Measurements from ENCODE around the gene LMOD1.
A peak's percentile ranks its signal among the peaks of the same experiment; 100 is the strongest.
"Not testable (repeated sequence)": the region's sequence is repeated elsewhere in the genome, so short reads cannot be mapped to it uniquely, and the experiment has no call there.

Gene LMOD1

GRCh38 chr1:201914456-201915235 lies 31.7 kb downstream of the LMOD1 start:
- no peak for DNase-seq (ENCODE audit: low spot score)

GRCh38 chr1:201912832-201913231 lies 33.5 kb downstream of the LMOD1 start:
- no peak for DNase-seq (ENCODE audit: low spot score)

GRCh38 chr1:201911826-201912571 lies 34.3 kb downstream of the LMOD1 start:
- DNase-seq (ENCODE audit: low spot score): no peak

- no peak for DNase-seq (ENCODE audit: low spot score)
Measured at GRCh38 chr1:201907621-201908020, 38.7 kb downstream of the LMOD1 start.

GRCh38 chr1:201906336-201906735 lies 40.0 kb downstream of the LMOD1 start:
- no peak for DNase-seq (ENCODE audit: low spot score)

GRCh38 chr1:201905234-201905890 lies 41.0 kb downstream of the LMOD1 start:
- DNase-seq (ENCODE audit: low spot score): no peak

- peak; percentile 26 for DNase-seq (ENCODE audit: low spot score)
Measured at GRCh38 chr1:201904579-201904978, 41.8 kb downstream of the LMOD1 start.

GRCh38 chr1:201903135-201903534 lies 43.2 kb downstream of the LMOD1 start:
- no peak for DNase-seq (ENCODE audit: low spot score)

- DNase-seq (ENCODE audit: low spot score): no peak
Measured at GRCh38 chr1:201902198-201902597, 44.1 kb downstream of the LMOD1 start.

GRCh38 chr1:201901036-201901435 lies 45.3 kb downstream of the LMOD1 start:
- not testable (repeated sequence) for DNase-seq (ENCODE audit: low spot score)

- no peak for DNase-seq (ENCODE audit: low spot score)
Measured at GRCh38 chr1:201900476-201900875, 45.9 kb downstream of the LMOD1 start.

GRCh38 chr1:201899683-201900429 lies 46.5 kb downstream of the LMOD1 start:
- DNase-seq (ENCODE audit: low spot score): no peak

GRCh38 chr1:201898992-201899391 lies 47.4 kb downstream of the LMOD1 start:
- DNase-seq (ENCODE audit: low spot score): no peak

- no peak for DNase-seq (ENCODE audit: low spot score)
Measured at GRCh38 chr1:201898240-201898894, 48.0 kb downstream of the LMOD1 start.

- no peak for DNase-seq (ENCODE audit: low spot score)
Measured at GRCh38 chr1:201896951-201897391, 49.4 kb downstream of the LMOD1 start.

GRCh38 chr1:201895913-201896807 lies 50.2 kb downstream of the LMOD1 start:
- DNase-seq (ENCODE audit: low spot score): peak; percentile 84

- DNase-seq (ENCODE audit: low spot score): no peak
Measured at GRCh38 chr1:201895120-201895665, 51.2 kb downstream of the LMOD1 start.

- no peak for DNase-seq (ENCODE audit: low spot score)
Measured at GRCh38 chr1:201894343-201895119, 51.8 kb downstream of the LMOD1 start.

GRCh38 chr1:201893431-201893830 lies 52.9 kb downstream of the LMOD1 start:
- no peak for DNase-seq (ENCODE audit: low spot score)

Measured in kidney capillary endothelial cell (primary cell).